Activated naive CD4-positive, alpha-beta T cell treated with anti-CD3 and anti-CD28 coated beads, Interleukin-2, amount 50 U/mL, for 16 hours (primary cell): ENCODE results near the gene LRFN2.

ENCODE experiments used
- DNase-seq: peaks from one replicate; pipeline ENCODE4 v3.0.0-alpha.2; 2020

LRFN2 gene

DNA sequence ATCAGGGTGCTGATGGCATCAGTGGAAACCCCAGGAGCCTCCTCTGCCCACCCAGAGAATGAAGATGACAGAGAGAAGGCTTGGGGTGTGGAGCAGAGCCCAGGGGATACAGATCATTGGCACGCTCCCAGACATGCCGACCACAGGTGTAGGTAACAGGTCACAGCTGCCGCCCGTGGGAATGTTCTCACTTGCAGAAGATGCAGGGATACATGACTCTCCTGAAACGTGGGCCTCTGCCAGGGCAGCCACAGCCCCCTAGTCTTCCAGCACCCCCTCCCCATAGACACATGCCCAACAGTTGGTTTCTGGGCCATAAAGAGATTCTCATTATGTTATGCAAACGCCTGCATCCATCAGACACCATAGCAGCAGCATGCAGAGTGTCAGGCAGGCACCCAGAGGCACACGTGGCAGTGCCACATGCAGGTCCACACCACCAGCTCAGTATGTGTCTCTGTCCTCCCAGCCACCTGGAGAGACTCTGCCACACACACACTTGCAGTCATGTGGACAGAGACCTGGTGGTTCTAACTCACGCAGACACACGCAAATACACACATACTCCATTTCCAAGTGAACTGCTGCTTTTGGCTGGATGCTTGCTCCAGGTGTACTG is 45.5 kb downstream of the LRFN2 start:
- DNase-seq, result no peak

DNA sequence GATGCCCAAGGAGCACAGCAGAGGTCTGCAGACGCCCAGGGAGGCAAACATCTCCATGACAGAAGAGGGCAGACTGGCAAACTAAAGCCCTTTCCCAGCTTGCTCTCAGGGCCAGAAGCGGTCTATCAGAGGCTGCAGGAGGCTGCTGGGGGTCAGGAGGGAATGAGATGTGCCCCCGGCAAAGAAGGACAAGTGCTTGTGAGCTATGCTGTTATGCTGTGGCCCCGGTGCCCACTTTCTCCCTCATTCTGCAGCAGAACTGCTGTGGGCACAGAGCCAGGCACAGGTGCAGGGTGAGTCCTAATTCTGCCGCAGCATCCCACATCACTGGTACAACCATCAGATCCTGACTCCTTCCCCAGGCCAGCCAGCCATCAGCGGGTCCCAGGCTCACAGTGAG is 46.4 kb downstream of the LRFN2 start:
- DNase-seq, result no peak

DNA sequence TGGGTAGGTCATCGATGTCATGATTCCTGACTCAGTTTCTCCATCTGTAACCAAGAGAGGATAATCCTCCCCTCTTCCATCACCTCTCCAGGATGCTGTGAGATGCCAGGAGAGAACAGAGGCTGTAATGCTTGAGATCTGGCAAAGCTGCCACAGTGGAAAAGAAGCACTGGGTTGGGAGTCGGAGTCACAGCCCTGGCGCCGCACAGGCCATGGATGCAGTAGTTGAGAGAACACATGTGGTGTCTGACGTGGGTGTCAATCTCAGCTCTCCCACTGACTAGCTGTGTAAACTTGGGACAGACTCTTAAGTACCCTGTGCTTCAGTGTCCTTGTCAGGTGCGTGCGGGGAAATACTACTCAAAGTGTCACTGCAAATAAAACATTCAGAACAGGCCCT is 47.3 kb downstream of the LRFN2 start:
- DNase-seq, result no peak

GRCh38 chr6:40538556-40538955 is 48.6 kb downstream of the LRFN2 start:
- DNase-seq, result no peak

DNA sequence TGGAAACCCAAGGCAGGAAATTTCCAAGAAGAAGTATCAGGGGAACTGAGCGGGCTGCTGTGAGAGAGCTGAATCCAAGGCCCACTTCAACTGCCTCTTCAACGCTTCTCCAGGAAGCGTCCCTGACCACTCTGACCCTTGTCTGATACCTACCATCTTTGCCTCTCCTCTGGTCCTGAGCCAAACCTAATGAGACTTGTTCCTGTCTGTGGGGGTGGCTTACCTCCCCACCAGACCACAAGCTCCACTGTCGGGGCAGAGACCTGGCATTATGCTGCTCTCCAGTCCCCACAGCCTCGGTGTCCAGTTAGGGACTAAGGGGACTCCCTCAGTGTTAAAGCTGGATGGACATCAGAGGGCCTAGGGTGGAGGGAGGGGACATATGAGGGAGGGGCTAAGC is 49.7 kb downstream of the LRFN2 start:
- DNase-seq, result no peak

DNA sequence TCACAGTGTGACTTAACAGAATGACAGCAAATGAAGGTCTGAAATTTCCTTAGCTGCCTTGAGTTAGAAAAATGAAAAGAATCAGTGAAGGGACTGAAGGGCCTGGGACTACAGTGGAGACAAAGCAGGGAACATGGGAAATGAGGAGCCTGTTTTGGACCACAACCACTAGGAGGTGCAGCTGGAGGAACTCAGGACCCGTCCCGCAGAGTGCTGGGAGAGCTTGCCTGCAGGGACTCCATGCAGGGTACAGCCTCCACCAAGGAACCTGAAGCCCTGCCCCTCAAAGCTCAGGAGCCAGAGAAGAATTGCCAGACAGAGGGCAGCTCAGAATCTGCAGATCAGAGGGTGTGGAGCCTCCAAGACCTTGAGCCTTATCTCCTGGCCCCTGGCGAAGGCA is 50.7 kb downstream of the LRFN2 start:
- DNase-seq, result no peak

- DNase-seq, result no peak
Observed at GRCh38 chr6:40535819-40536380, 51.3 kb downstream of the LRFN2 start.

- DNase-seq, result no peak
Observed at GRCh38 chr6:40535110-40535818, 51.9 kb downstream of the LRFN2 start.

DNA sequence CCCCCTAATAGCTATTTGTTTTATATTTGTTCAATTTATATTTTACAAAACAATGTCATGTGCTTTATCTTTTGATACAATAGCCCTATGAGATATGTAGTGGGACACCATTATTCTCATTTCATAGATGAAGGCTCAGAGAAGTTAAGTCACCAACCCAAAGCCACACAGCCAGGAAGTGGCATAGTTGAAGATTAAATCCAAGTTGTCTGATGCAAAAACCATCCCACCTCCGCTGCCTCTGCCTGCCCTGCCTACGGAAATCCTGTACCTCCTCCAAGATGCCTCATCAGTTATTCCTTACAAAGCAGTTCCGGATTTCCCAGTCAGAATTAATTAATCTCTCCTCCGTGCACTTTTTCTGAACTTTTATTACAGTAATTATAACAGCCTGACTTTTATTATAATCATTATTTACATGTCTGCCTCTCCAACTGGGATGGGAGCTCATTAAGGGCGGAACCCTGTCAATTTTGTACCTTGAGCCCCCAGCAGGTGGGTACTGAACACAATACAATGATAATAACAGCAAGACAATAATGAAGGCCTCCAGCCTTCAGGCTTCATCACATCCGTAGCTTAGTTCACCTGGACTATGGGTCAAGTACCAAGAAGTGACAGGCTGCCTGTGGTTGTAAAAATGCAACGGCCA is 54.7 kb downstream of the LRFN2 start:
- no peak for DNase-seq

DNA sequence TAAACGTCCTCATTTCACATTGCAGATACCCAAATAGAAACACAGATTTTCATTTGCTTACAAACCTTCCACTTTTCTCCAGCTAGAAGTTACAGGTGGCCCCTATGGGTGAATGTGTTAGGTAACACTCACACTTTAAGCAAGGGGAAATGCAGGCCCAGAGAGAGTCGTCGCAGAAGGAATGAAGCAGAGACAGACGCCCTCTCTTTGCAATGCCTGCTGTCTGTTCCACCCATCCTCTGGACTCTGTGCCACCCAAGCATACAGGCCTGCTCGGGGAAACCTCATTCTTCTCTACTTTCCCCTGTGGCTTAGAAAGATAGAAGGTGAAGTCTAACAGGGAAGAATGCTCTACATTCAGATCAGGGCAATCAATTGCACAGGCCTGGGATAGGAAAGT is 57.2 kb downstream of the LRFN2 start:
- DNase-seq, result no peak

GRCh38 chr6:40529040-40529439 is 58.1 kb downstream of the LRFN2 start:
- DNase-seq, result no peak

- no peak for DNase-seq
Observed at GRCh38 chr6:40528051-40528450, 59.1 kb downstream of the LRFN2 start.

GRCh38 chr6:40526036-40526435 is 61.1 kb downstream of the LRFN2 start:
- DNase-seq, result no peak

DNA sequence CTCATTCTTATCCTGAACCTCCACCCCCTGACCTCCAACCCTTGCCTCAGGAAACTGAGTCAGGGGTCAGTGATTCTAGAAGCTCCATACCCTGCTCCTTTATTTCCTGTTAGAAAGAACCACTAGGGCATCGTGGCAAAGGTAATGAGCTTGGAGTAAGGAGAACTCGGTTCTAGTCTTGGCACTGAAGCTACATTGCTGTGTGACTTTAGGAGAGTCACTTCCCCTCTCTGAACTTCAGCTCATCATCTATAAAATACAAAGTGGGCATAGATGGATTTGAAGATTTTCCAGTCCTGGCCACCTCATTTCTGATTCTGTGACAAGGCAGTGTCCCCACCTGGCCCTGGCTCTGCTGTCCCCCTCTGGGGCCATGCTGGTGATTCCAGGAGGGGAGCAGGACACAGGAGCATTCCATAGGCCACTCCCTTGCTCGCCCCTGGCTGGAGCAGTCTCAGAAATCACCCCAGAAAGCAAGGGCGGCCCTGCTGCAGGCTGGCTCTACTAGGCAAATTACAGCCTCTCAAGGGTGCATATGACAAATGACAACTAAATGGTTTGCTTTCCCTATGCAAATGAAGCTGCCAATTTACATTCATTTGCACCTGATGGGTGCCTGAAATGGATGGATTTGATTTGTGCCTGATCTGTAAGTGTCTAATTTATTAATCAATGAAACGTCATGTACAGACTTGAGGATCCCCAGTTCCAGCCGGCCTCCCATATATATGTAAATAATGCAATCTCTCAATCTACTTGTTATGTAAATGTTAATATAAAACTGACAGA is 62.2 kb downstream of the LRFN2 start:
- DNase-seq, result no peak

DNA sequence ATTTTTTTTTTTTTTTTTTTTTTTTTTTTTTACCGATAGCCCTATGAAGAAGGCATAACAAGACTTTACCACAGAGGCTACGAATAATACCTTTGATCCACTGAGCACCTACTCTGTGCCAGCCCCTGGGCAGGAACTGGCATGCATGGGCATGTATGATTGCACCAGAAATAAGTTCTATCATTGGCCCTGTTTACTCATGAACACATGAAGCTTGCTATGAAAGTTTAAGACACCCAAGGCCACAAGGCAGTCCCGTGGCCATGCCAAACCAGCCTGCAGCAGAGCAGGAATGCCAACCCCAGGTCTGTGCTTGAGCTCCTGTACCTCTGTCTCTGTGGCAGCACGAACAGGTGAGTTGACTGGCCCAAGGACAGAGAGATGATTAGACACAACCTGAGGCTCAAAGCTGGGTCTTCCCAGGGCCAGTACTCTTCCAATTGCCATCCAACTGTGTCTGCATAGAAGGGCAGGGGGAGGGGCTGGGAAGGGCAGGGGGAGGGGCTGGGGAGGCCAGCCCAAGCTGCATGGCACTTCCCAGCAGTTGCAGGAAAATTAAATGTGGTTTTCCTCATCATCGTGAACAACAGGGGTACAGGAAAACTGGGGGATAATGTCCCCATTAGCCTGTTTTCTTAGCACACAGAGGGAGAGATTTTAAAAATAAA is 63.5 kb downstream of the LRFN2 start:
- DNase-seq, result no peak

- no peak for DNase-seq
Observed at GRCh38 chr6:40521496-40521895, 65.7 kb downstream of the LRFN2 start.

DNA sequence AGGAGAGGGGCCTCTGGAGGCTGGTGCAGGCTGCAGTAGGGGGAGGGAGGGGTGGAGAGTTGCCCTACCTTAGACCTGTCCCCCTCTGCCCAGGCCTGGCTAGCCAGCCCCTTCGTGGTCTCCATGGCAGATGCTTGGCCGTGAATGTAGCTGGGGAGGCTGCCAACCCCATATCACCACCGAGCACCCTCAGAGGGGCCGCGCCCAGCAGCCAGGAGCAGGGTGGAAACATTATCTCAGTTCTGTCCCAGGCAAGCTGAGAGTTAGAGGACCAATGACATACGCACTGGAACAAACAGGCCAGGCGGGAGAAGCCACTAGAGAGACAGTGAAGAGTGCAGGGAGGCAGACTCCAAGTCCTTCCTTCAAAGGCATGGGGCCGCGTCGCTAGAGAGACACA is 66.5 kb downstream of the LRFN2 start:
- no peak for DNase-seq

DNA sequence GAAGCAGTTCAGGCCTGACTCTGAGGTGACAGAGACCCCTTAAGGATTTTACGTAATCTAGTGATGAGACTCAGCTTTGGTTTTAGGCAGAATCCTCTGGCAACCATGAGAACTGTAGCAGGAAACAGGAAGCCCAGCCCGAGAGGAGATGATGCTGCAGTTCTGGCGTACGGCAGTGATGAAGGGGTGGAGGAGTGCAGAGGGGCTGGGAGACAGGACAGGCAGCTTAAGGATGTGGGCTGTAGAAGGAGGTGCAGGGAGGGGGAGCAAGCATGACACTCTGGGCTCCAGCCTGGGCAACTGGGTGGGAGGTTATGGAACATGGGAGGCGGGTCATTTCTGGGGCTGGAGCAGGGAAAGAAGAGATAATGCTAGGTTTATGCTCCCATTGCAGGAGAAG is 67.1 kb downstream of the LRFN2 start:
- no peak for DNase-seq

DNA sequence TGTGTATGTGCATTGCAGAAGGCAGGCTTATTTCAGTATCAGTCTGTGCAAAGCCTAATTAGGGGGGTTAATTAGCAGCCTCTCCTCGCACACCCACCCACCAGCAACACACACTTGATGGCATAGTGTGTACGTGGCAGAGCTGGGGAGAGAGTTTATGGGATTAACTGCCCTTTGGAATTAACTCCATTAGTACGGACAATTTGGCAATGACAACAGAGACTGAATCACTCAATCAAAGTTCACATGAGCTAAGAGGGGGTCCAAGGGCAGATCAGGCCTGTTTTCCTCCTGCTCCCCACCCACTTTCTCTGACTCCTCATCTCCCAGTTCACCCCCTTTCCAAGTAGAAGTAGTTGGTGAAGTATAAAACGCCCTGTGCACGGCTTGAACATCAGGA is 69.5 kb downstream of the LRFN2 start:
- no peak for DNase-seq

DNA sequence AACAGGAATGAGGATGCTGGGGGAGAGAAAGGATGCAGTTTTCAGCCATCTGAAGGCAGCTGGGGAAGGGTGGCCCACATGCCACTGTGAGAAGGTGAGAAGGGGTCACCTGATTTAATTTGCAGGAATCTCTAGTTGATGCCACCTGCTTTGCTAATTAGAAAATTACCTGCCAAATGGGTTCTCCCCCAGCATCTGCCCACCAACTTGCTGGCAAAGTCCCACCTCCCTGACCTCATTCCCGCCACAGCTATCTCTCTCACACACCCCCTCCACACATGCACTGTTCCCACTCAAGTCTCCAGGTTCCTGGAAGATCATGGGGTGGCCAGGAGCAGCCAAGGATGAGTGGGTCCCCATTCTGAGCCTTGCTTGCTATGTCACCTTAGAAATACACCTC is 70.7 kb downstream of the LRFN2 start:
- no peak for DNase-seq

GRCh38 chr6:40512340-40512739 is 74.8 kb downstream of the LRFN2 start:
- no peak for DNase-seq

- DNase-seq, result no peak
Observed at GRCh38 chr6:40511884-40512283, 75.3 kb downstream of the LRFN2 start.

DNA sequence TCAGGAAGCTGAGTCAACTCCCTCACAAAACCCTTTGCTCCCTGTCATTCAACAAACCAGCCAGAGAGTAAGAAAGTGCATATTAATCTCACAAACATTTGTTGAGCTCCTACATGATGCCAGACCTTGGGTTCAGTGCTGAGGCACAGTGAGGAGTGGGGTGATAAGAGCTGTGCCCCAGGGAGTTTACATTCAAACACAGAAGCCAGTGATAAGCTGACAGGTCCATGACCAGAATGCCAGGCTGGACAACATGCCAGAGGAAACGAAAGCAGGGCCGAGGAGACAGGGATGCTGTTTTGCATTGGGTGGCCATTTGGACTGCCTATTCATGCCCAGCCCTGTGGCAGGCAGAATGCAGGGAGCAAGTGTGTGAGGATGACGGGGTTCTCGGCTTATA is 76.7 kb downstream of the LRFN2 start:
- no peak for DNase-seq
